H1 (cell line): Measurements from ENCODE around the gene CCDC185. TPM values are rescaled to one million over a fixed set of nuclear protein-coding genes. Genes with fewer than 3 reads are reported as not detected.

Source experiments
- BACH1 ChIP-seq: IDR thresholded peaks from 2 replicates; pipeline ENCODE4 v1.6.1; 2012; ENCODE audit warnings: low read length, improper control_type of control experiment
- CHD1 ChIP-seq: IDR thresholded peaks from 2 replicates; pipeline ENCODE4 v1.6.1; 2012; ENCODE audit warnings: low read depth, low read length, improper control_type of control experiment
- CHD7 ChIP-seq: fragments of 300-600 bp; sonication (generic); IDR thresholded peaks from 2 replicates; pipeline ENCODE4 v1.7.1; 2012; ENCODE audit warnings: low read length, moderate library complexity, mild to moderate bottlenecking, inconsistent platforms; ENCODE audit not compliant: insufficient replicate concordance
- CREB1 ChIP-seq: IDR thresholded peaks from 2 replicates; pipeline ENCODE4 v1.6.1; 2012; ENCODE audit warnings: inconsistent platforms
- JUND ChIP-seq: IDR thresholded peaks from 2 replicates; pipeline ENCODE4 v1.6.1; 2011; ENCODE audit warnings: mild to moderate bottlenecking, improper control_type of control experiment, low read length
- MAX ChIP-seq: IDR thresholded peaks from 2 replicates; pipeline ENCODE4 v1.6.1; 2012; ENCODE audit warnings: inconsistent platforms
- POU5F1 ChIP-seq: IDR thresholded peaks from 2 replicates; pipeline ENCODE4 v1.6.1; 2011; ENCODE audit warnings: low read depth, mild to moderate bottlenecking, low read length, moderate library complexity
- RAD21 ChIP-seq, 2 experiments: IDR thresholded peaks in 1 of 2; conservative IDR thresholded peaks in 1 of 2; 2 replicates each; pipeline ENCODE4 v1.6.1; 2011; ENCODE audit warnings: low read depth in 2 of 2, low read length in 2 of 2, improper control_type of control experiment in 1 of 2, inconsistent platforms in 1 of 2, mild to moderate bottlenecking in 1 of 2, moderate library complexity in 1 of 2
- SIRT6 ChIP-seq: IDR thresholded peaks from one replicate; pipeline ENCODE4 v1.7.1; 2012; ENCODE audit warnings: low read length, inconsistent platforms
- USF2 ChIP-seq: IDR thresholded peaks from 2 replicates; pipeline ENCODE4 v1.6.1; 2011; ENCODE audit warnings: low read length, improper control_type of control experiment
- YY1 ChIP-seq: IDR thresholded peaks from 2 replicates; pipeline ENCODE4 v1.6.1; 2011; ENCODE audit warnings: low read depth, mild to moderate bottlenecking, low read length
- polyA plus RNA-seq, 7 experiments: library from polyadenylated mRNA; depleted of rRNA in 3 of 7; stranded (reverse) in 5 of 7; unstranded in 2 of 7; fragments of >200 nt in 5 of 7; fragments of 200-250 nt in 2 of 7; gene quantifications; 1 replicate in 5 of 7; 2 replicates in 1 of 7; 4 replicates in 1 of 7; pipeline versions ENCODE4 v1.2.1 to v1.2.3, GENCODE V29; 2011 to 2013; ENCODE audit warnings: missing spikeins in 2 of 7, mixed read lengths in 2 of 7
- total RNA-seq: library from RNA; stranded (reverse); fragmentation: NEBNext Ultra II Directional; extraction: Animal tissue kit (Norgen Biotek cat#: 25700); gene quantifications from 2 replicates; pipeline ENCODE4 v1.2.1, GENCODE V29; 2021

CCDC185 gene
- total and polyA plus RNA-seq, 2 of the 8 experiments (the other 6 are each of a cell fraction or from before 2014, with no cell fraction given): not detected

GRCh38 chr1:223429821-223430220 lies 36.6 kb downstream of the CCDC185 start (continued):
- TF ChIP-seq CHD7 (no peak), CREB1 (no peak), CHD1 (no peak), MAX (no peak), RAD21 (IDR thresholded peaks at IDR 0.05 in 1 of 2, conservative IDR thresholded peaks at IDR 0.05 in 1 of 2; ENCODE audit: low read depth in 2 of 2, low read length in 2 of 2) (no peak), USF2 (no peak), JUND (no peak), BACH1 (no peak), YY1 (no peak), SIRT6 (no peak), POU5F1 (no peak)
